ENCODE data around the gene ABHD12B.
"Not testable (repeated sequence)": the region's sequence is repeated elsewhere in the genome, so short reads cannot be mapped to it uniquely, and the experiment has no call there.

Gene ABHD12B

GRCh38 chr14:50896421-50896820, 24.6 kb downstream of the ABHD12B start:
- not testable (repeated sequence) for DNase-seq (ENCODE audit: low read depth in 2 of 2)

GRCh38 chr14:50897005-50897404, 25.2 kb downstream of the ABHD12B start:
- DNase-seq (ENCODE audit: low read depth in 2 of 2): not testable (repeated sequence)

GRCh38 chr14:50897658-50898175, 25.9 kb downstream of the ABHD12B start:
- no peak for DNase-seq (ENCODE audit: low read depth in 2 of 2)

- DNase-seq (ENCODE audit: low read depth in 2 of 2): no peak
Measured at GRCh38 chr14:50901361-50901760, 29.5 kb downstream of the ABHD12B start.

GRCh38 chr14:50904719-50905118, 32.9 kb downstream of the ABHD12B start:
- DNase-seq (ENCODE audit: low read depth in 2 of 2): no peak

GRCh38 chr14:50906326-50907065, 34.6 kb downstream of the ABHD12B start:
- no peak for DNase-seq (ENCODE audit: low read depth in 2 of 2)

- no peak for DNase-seq (ENCODE audit: low read depth in 2 of 2)
Measured at GRCh38 chr14:50910495-50911420, 38.9 kb downstream of the ABHD12B start.

- no peak for DNase-seq (ENCODE audit: low read depth in 2 of 2)
Measured at GRCh38 chr14:50917449-50917848, 45.6 kb downstream of the ABHD12B start.

- DNase-seq (ENCODE audit: low read depth in 2 of 2): not testable (repeated sequence)
Measured at GRCh38 chr14:50919524-50919923, 47.7 kb downstream of the ABHD12B start.

- no peak for DNase-seq (ENCODE audit: low read depth in 2 of 2)
Measured at GRCh38 chr14:50920482-50921230, 48.8 kb downstream of the ABHD12B start.

GRCh38 chr14:50922803-50923202, 51.0 kb downstream of the ABHD12B start:
- no peak for DNase-seq (ENCODE audit: low read depth in 2 of 2)

- DNase-seq (ENCODE audit: low read depth in 2 of 2): no peak
Measured at GRCh38 chr14:50924236-50924635, 52.4 kb downstream of the ABHD12B start.

- DNase-seq (ENCODE audit: low read depth in 2 of 2): no peak
Measured at GRCh38 chr14:50924843-50925242, 53.0 kb downstream of the ABHD12B start.

GRCh38 chr14:50926851-50927386, 55.1 kb downstream of the ABHD12B start:
- DNase-seq (ENCODE audit: low read depth in 2 of 2): no peak

GRCh38 chr14:50928002-50928635, 56.3 kb downstream of the ABHD12B start:
- DNase-seq (ENCODE audit: low read depth in 2 of 2): no peak

GRCh38 chr14:50929506-50929905, 57.7 kb downstream of the ABHD12B start:
- DNase-seq (ENCODE audit: low read depth in 2 of 2): no peak

- no peak for DNase-seq (ENCODE audit: low read depth in 2 of 2)
Measured at GRCh38 chr14:50931559-50931958, 59.7 kb downstream of the ABHD12B start.

- no peak for DNase-seq (ENCODE audit: low read depth in 2 of 2)
Measured at GRCh38 chr14:50932156-50932555, 60.3 kb downstream of the ABHD12B start.

- no peak for DNase-seq (ENCODE audit: low read depth in 2 of 2)
Measured at GRCh38 chr14:50932592-50933495, 61.0 kb downstream of the ABHD12B start.

Measured in stimulated activated CD4-positive, alpha-beta T cell treated with anti-CD3 and anti-CD28 coated beads, Interleukin-15, amount 100 ng/mL, for 48 hours (primary cell).